GM08714 (cell line): ENCODE results near the gene TSPO.

Source experiments
- H3K4me3 ChIP-seq: fragments of 200-500 bp; sonication (Bioruptor generic); 2 replicates; pipeline ENCODE4 v1.5.1; 2014; ENCODE audit warnings: mild to moderate bottlenecking, low read length, inconsistent platforms
- ZNF274 ChIP-seq: IDR thresholded peaks from 2 replicates; pipeline ENCODE4 v1.6.1; 2012; ENCODE audit warnings: mild to moderate bottlenecking, low read depth, low read length

TSPO gene

DNA sequence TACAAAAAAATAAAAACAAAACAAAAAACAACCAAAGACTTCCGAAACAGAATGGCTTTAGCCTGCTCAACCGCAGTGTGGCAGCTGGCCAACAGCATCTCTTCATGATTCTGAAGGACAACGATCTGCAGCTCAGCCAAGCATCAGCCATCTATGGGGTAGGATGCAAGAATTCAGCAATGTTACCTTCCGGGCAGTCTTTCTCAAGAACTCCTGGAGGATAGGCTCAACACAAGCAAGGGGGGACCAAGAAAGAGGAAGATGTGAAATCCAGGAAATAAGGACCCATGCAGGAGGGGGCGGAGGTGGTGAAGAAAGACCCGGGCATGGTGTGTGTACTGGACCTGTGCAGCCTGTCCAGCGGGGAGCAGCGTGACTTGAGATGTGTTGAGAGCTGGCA is 3.5 kb upstream of the TSPO start:
- peak overlapping the region; percentile 48; the same call in 1 of the 2 replicates for H3K4me3 ChIP-seq
- no peak for TF ChIP-seq ZNF274

DNA sequence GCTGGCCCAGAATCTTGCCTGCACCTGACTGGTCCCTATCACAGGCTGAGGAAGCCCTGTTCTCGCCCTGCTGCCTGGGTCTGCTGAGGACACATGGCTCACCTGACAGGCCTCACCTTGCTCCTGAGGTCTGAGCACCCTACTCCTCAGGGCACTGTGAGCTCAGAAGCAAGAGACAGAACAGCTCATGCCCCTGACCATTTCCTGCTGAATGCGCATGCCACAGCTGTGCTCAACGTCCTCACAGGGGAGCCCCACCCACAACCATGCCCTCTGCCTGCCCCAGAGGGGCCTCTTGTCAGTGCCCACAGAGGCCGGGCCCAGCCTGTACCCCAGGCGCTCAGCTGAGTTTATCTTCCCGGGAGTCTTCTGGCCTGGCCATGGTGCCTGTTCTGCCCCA is 2.8 kb upstream of the TSPO start:
- TF ChIP-seq ZNF274, result no peak
- no peak overlapping the region for H3K4me3 ChIP-seq

DNA sequence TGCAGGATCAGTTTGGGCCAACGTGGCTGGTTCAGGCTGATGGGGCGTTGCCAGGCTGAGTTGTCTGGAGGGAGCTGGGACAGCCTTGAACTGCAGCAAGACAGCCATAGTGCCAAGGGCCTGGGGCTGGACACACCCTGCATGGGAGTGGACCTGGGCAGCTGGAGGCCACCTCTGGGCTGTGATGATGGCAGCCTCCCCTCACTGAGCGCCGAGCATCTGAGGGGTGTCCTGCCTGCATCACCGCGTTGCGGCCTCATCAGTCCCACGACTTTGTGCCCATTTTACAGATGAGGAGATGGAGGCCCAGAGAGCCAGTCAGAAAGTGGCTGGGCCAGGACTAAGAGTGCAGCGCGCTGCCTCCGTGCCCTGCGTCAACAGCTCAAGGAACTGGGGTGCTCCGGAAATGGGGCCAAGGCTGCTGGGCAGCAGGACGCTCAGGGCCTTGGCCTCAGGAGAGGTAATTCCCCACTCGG is 590 bp upstream of the TSPO start:
- peak overlapping the region; percentile 55; the same call in 1 of the 2 replicates for H3K4me3 ChIP-seq
- no peak for TF ChIP-seq ZNF274

DNA sequence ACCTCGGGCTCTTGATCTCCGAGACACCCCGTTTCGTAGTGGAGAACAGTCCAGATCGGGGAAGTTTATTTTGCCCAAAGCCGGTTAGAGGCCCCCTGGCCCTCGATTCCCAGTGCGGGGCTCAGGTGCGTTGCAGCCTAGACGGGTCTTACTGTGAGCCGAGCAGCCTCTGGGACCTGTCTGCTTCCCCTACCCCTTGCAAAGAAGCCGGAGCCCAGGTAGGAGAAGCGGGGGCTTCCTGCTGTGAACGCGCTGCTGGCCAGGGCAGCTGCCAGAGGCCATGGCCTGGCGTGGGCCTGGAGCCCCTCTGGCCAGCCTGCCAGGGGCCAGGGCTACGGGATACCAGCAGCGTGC is 621 bp downstream of the TSPO start:
- peak overlapping the region; percentile 67; the same call in 1 of the 2 replicates for H3K4me3 ChIP-seq
- no peak for TF ChIP-seq ZNF274

DNA sequence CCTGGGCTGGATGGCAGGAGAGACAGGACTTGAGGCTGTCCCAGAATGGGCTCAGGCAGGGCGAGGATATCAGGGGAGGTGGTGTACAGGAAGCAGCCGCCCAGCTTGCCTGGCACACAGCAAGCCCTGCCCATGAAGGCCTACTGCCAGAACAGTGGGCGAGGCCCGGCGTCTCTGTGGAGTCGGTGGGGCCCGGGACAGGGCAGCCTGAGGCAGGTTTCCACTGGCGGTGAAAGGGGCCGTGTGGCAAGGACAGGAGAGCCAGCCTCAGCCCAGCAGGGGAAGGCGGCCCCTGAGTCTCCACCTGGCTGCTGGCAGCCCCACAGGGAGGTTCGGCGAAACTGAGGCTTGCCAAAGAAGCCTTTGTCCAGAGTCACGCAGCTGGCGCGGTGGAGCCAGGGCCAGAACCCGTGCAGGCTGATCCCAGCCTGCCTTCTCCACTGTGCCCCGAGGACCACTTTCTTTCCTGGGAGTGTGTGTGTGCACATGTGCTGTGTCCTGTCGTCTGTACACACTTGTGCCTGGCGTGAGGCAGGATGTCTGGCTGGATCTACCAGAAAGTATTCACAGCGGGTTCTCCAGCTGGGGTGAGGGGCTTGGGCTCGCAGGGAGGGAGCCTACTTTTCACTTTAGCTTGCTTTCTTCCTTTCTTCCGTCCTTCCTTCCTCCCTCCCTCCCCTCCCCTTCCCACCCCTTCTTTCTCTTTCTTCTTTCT is 1.2 kb downstream of the TSPO start:
- H3K4me3 ChIP-seq, result peak overlapping the region; percentile 67; the same call in 1 of the 2 replicates

DNA sequence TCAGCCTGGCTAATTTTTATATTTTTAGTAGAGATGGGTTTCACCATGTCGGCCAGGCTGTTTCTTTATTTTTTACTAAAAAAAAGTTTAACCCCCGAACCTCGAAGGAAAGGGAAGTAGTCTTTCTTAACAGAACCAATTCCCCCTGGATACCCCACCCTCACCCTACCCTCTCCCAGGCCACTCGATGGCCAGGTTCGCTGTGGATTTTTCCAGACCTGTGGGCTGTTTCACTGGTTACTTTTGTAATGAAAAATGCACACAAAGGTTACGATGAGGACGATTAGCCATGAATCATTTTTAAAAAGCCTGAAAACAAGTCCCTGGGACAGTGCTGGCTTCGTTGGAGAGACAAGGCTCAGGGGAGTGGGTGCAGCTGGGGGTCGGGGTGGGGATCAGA is 2.5 kb downstream of the TSPO start:
- no peak overlapping the region for H3K4me3 ChIP-seq
- TF ChIP-seq ZNF274, result no peak

More for the DNA sequence above, 1.2 kb downstream of the TSPO start:
- TF ChIP-seq ZNF274, result no peak

DNA sequence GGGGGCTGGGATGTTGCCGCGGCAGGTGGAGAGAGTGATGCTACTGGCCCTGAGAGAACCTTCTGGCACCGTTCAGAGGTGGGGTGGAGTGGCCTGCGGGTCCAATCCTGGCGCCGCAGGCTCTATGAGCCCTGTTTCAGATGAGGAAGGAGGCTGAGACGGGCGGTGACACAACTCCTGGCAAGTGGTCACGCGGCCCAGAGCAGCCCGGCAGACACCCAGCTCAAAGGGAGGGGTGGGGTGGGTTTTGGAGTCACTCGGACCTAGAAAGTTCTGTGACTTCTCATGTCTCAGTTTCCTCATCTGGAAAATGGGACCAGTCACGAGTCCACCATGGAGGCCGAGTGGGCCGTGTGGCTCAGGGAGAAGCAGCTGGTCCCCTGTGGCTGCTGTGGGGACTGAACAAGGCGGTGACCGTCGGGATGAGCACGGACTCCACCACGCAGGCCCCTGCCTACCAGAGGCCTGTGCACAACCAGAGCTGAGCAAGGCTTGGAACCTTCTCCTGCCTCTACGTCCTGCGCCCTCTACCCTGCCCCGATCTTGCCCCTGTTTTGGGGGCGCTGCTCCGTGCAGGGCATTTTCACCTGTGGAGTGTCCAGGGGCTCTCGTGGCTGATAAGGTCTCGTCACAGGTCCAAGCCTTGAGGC is 3.7 kb downstream of the TSPO start:
- TF ChIP-seq ZNF274, result no peak
- no peak overlapping the region for H3K4me3 ChIP-seq

DNA sequence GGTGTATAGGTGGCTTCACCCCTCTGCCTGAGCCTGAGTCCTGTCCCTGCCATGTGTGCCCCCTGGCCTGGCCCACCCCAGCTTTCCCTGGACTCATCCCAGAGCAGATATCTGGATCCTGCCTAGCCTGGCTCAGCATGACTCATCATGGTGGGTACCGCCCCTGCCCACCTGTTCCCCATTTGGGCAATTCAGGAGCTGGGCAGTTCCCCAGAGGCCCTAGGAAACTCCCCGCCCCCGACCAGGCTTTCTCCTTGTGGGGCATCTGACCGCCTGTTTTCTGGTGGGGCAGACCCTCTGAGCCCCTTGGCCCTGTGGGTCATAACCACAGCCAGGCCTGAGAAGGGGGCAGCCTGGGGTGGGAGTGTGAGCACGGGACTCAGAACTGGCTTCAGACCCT is 4.4 kb downstream of the TSPO start:
- H3K4me3 ChIP-seq, result no peak overlapping the region
- no peak for TF ChIP-seq ZNF274

DNA sequence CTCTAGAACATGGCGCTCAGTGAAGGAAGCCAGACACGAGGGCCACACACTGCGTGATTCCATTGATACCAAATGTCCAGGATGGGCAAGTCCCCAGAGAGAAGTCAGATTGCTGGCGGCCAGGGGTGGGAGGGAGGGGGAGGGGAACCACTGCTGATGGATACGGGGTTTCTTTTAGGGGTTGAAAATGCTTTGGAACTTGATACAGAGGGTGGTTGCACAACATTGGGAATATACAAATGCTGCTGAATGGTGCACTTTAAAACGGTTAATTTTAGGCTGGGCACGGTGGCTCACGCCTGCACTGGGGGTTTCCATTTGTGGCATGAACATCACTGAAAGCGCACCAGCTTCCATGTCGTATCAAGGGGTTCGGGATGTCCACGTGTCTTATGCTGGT is 5.1 kb downstream of the TSPO start:
- H3K4me3 ChIP-seq, result no peak overlapping the region
- no peak for TF ChIP-seq ZNF274

DNA sequence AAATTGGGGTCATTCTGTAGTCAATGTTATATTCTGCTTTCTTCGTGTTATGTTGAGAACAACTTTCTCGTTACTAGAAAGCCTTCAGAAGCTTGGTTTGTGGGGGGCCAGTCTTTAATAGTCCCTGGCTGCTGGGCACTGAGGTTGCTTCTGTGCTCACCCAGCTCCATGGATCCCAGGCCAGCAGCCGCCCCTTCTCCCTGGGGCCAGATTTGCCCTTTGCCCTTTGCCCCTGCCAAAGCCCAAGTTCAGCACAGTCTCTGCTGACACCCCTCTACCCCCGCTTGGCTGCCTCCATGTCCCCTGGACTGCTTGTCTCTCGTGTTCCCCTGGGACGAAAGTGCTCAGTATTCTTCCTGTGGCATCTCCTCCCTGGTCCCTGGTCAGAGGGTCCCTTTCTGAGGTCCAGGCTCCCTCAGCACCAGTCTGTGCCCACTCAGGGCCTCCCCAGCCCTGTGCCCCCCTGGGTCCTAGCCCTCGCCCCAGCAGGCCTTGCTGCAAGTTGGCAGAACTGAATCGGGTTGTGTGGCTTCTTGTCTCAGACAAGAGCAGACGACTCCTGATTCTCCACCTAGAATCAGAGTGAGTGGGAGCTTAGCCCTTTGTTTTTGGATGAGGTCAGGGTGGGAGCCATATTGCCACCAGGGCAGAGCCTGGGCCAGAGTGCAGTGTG is 6.7 kb downstream of the TSPO start:
- TF ChIP-seq ZNF274, result no peak
- no peak overlapping the region for H3K4me3 ChIP-seq

DNA sequence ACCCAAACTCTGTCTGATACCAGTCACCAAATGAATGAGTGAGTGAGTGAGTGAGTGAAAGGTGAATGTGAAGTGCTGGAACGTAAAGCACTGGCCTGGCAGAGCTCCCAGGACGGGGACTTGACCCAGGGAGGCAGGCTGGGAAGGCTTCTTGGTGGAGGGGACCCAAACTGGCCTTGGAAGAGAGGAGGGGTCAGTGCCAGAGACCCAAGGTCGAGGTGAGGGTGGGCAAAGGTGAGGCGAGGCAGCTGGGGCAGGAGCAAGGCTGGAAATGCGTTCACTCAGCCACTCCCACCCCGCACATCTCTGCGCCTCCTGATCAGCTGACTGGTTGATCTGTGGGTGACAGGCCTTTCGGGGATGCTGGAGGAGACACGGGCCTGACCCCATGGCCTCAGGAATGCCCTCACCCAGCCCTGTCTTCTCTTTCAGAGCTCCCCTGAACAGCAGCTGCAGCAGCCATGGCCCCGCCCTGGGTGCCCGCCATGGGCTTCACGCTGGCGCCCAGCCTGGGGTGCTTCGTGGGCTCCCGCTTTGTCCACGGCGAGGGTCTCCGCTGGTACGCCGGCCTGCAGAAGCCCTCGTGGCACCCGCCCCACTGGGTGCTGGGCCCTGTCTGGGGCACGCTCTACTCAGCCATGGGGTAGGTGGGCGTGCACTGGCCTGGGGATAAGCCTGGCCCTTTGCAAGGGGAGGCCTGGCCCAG is 7.6 kb downstream of the TSPO start:
- no peak overlapping the region for H3K4me3 ChIP-seq
- TF ChIP-seq ZNF274, result no peak

DNA sequence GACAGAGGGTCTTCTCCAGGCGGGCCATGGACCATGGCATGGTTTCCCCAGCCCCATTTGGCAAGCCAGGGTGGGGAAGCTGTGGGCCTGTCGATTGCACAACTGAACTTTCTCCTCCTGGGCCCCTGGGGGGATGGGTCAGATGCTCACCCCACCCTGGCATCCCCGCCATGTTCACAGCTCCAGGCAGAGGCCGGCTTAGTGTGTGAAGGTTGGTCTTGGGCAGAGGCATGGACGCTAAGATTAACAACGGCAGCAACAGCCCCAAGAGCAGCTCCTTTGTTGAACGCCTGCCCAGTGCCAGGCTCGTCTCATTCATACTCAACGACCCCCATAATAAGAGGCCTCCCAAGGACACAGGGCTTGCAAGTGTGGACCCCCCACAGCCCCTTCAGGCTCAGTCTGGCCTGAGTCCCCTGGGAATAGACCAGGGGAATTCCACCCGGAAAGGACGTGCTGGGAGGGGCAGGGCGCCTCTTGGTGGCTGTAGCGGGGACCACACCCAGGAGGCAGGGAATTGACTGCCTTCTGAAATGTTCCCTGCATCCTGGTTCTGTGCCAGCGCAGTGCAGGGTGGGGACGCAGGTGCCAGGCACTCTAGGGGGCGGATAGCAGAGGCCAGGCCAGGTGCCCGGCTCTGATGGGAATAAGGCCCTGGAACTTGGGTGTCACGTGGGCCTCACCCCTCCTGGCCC is 8.3 kb downstream of the TSPO start:
- H3K4me3 ChIP-seq, result no peak overlapping the region
- no peak for TF ChIP-seq ZNF274

DNA sequence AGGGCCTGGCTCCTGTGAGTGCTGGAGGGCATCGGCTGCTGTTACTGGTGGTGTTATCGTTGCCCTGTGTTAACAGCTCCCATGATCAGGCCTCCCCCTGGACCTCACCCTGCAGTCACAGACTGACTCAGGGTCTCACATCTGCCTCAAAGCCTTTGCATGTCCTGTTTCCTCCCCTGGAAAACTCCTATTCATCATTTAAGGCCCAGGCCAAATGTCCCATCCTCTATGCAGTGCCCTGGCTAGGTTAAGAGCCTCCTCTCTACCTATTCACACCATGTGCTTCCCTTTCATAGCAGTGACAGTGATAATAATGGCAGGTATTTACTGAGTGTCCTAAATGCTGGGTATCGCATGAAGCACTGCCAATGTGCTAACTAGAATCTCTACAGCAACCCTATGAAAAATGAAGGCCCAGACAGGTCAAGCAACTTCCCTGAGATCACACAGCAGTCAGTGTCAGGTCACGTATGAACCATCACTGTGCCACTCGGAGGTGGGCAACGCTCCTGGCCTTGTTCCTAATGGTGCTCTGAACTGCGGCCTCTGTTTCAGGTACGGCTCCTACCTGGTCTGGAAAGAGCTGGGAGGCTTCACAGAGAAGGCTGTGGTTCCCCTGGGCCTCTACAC is 9.3 kb downstream of the TSPO start:
- H3K4me3 ChIP-seq, result no peak overlapping the region
- no peak for TF ChIP-seq ZNF274
